Activated CD4-positive, alpha-beta T cell treated with anti-CD3 and anti-CD28 coated beads for 36 hours (primary cell): ENCODE measurements around the gene ELOVL6. TPM values are rescaled to one million over a fixed set of nuclear protein-coding genes. Genes with fewer than 3 reads are reported as not detected.
A peak's percentile ranks its signal among the peaks of the same experiment; 100 is the strongest.

Experiments used
- ATAC-seq: fragments of 200-7000 bp; cut with Tn5 transposase; one replicate; pipeline ENCODE4 v1.10.0; 2021; ENCODE audit warnings: mild to moderate bottlenecking, moderate library complexity
- CTCF ChIA-PET: fragments of 350-600 bp; sonication (Branson Sonifier 250); formaldehyde crosslinking; loops from one replicate; lab custom pipeline; 2021; ENCODE audit warnings: antibody characterized with exemption; lab: Charles Lee
- POLR2A ChIA-PET: fragments of 350-600 bp; sonication (Branson Sonifier 250); formaldehyde crosslinking; loops from one replicate; lab custom pipeline; 2021; ENCODE audit warnings: antibody characterized with exemption, inconsistent platforms; lab: Charles Lee
- DNase-seq: peaks from one replicate; pipeline ENCODE4 v3.0.0-alpha.2; 2020
- H3K27ac Mint-ChIP-seq: one replicate; pipeline ENCODE4 v1.8.0; 2021; ENCODE audit warnings: mixed read lengths
- H3K27me3 Mint-ChIP-seq: one replicate; pipeline ENCODE4 v1.8.0; 2021; ENCODE audit warnings: mixed read lengths
- H3K36me3 Mint-ChIP-seq: one replicate; pipeline ENCODE4 v1.8.0; 2021; ENCODE audit warnings: low read depth, mixed read lengths
- H3K4me1 Mint-ChIP-seq: one replicate; pipeline ENCODE4 v1.8.0; 2021; ENCODE audit warnings: mixed read lengths
- H3K4me3 Mint-ChIP-seq: one replicate; pipeline ENCODE4 v1.8.0; 2021; ENCODE audit warnings: mild to moderate bottlenecking, moderate library complexity, mixed read lengths
- H3K9me3 Mint-ChIP-seq: one replicate; pipeline ENCODE4 v1.8.0; 2021; ENCODE audit warnings: low read depth, mixed read lengths
- intact Hi-C, 2 experiments: fragments of 100-400 bp; cut with DNase I in 1 of 2; cut with micrococcal nuclease in 1 of 2; formaldehyde crosslinking; loops; one replicate each; pipeline versions ENCODE4 v1.14.2 to v1.15.1; 2022 to 2024; cut with DNase I, micrococcal nuclease
- total RNA-seq, 2 experiments: library from RNA; stranded (reverse); gene quantifications; one replicate each; pipeline ENCODE4 v1.2.3, GENCODE V29; 2021

ELOVL6 gene
- total RNA-seq, 2 experiments from 2014 or later = 10.2 TPM

- Mint-ChIP-seq H3K4me3 (no peak overlapping the region), H3K27ac (no peak overlapping the region), H3K9me3 (no peaks in the 10 kb centered on the region), H3K27me3 (no peaks in the 10 kb centered on the region), H3K4me1 (peaks cover 4% of the 10 kb centered on the region), H3K36me3 (peaks cover 5% of the 10 kb centered on the region)
- ChIA-PET POLR2A (interaction anchor here (0.7 kb wide), 1 partner anchor 296 kb away, joined by 3 read pairs; no protein-coding TSS in a partner anchor), CTCF (no interaction called here)
- ATAC-seq (no peak), DNase-seq (no peak)
- intact Hi-C loops = no loop called here
Measured at GRCh38 chr4:110183643-110184042, 14.8 kb downstream of the ELOVL6 start.

DNA sequence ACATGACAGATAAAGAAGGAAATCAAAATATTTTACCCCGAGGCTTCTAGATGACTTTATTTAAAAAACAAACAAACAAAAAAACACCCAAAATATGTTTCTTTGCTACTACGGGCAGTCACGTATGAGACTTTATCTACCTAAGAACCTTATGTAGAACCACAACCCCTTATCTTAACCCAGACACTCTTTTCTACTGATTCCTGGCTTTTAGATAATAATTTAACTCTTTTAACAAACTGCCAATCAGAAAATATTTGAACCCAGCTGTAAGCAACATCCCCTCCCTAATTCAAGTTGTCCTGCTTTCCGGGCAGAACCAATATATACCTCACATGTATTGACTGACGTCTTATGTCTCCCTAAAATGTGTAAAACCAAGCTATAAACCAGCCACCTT is 15.4 kb downstream of the ELOVL6 start:
- intact Hi-C loops = no loop called here
- Mint-ChIP-seq H3K4me1 (peaks cover 4% of the 10 kb centered on the region), H3K4me3 (no peak overlapping the region), H3K27me3 (no peaks in the 10 kb centered on the region), H3K27ac (no peak overlapping the region), H3K9me3 (no peaks in the 10 kb centered on the region), H3K36me3 (peaks cover 7% of the 10 kb centered on the region)
- ATAC-seq = no peak
- POLR2A ChIA-PET = no interaction called here
- DNase-seq = no peak
- CTCF ChIA-PET = interaction anchor here (0.6 kb wide), 1 partner anchor 1585 kb away, joined by 4 read pairs; no protein-coding TSS in a partner anchor

GRCh38 chr4:110181890-110182289 is 16.5 kb downstream of the ELOVL6 start:
- ATAC-seq = no peak
- Mint-ChIP-seq H3K36me3 (peaks cover 8% of the 10 kb centered on the region), H3K27me3 (no peaks in the 10 kb centered on the region), H3K9me3 (no peaks in the 10 kb centered on the region), H3K4me1 (peaks cover 4% of the 10 kb centered on the region), H3K4me3 (no peak overlapping the region), H3K27ac (no peak overlapping the region)
- POLR2A ChIA-PET = no interaction called here
- DNase-seq = no peak
- CTCF ChIA-PET = no interaction called here
- intact Hi-C loops = no loop called here

DNA sequence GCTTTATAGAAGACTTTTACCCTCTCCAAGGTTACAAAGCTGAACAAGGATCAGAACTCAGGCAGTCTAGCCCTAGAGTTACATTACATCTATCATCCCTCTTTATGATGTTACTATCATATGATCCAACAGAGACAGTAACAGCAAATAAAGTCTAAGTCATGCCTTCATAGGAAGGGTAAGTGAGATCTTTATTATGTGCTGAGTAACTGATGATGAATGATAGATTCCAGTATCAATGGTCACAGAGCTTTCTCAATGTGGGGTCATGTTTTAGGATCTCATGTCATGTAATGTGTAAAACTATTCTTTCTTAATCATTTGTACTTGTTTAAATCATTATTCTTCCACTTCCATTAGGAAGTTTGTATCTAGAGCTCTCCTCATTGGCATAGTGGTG is 22.8 kb downstream of the ELOVL6 start:
- ChIA-PET CTCF (interaction anchor here (1.0 kb wide), 1 partner anchor 9 kb away, joined by 3 read pairs; no protein-coding TSS in a partner anchor), POLR2A (no interaction called here)
- Mint-ChIP-seq H3K27ac (no peak overlapping the region), H3K4me3 (no peak overlapping the region), H3K36me3 (peaks cover 4% of the 10 kb centered on the region), H3K27me3 (no peaks in the 10 kb centered on the region), H3K9me3 (no peaks in the 10 kb centered on the region), H3K4me1 (no peaks in the 10 kb centered on the region)
- intact Hi-C loops = no loop called here
- ATAC-seq = no peak
- DNase-seq = no peak

DNA sequence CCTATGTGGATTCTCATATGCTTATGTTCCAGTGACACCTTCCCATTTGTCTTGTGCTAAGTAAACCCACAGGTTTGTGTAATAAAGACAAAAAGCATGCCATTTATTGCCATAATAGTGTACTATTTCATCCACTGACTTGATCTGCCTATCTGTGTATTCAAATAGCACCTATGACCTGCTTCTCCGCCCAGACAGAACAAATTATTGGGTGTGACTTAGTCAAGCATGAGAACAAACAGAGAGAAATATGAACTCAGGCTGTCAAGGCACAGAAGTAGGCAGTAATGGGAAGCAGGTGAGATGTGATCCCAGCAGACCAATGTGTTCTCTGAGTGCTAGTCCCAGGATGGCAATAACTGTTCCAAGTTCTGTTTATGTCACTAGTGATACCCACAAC is 25.4 kb downstream of the ELOVL6 start:
- ChIA-PET POLR2A (no interaction called here), CTCF (interaction anchor here (1.4 kb wide), 1 partner anchor 12 kb away, joined by 3 read pairs; no protein-coding TSS in a partner anchor)
- Mint-ChIP-seq H3K27ac (no peak overlapping the region), H3K4me3 (no peak overlapping the region), H3K9me3 (no peaks in the 10 kb centered on the region), H3K27me3 (no peaks in the 10 kb centered on the region), H3K36me3 (peaks cover 1% of the 10 kb centered on the region), H3K4me1 (no peaks in the 10 kb centered on the region)
- DNase-seq = no peak
- intact Hi-C loops = no loop called here
- no peak for ATAC-seq

DNA sequence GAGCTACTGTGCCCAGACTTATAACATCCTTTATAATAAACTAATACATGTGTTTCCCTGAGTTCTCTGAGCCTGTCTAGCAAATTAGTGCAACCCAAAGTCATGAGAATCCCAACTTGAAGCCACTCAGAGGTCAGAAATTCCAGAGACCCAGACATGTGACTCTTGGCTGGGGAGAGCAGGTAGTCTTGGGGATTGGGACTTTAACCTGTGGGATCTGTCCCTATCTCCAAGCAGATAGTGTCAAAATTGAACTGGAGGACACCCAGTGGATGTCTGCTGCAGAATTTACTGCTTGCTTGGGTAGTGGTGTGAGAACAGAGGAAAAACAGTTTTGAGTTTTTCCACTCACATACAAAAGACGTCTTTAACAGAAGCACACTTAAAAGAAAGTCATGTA is 26.4 kb downstream of the ELOVL6 start:
- no peak overlapping the region for H3K4me3 Mint-ChIP-seq
- no peak for DNase-seq
- peaks cover 1% of the 10 kb centered on the region for H3K36me3 Mint-ChIP-seq
- H3K9me3 Mint-ChIP-seq = no peaks in the 10 kb centered on the region
- H3K27me3 Mint-ChIP-seq = no peaks in the 10 kb centered on the region
- ATAC-seq = no peak
- intact Hi-C loops = no loop called here
- POLR2A ChIA-PET = no interaction called here
- no peak overlapping the region for H3K27ac Mint-ChIP-seq
- H3K4me1 Mint-ChIP-seq = no peaks in the 10 kb centered on the region
- CTCF ChIA-PET = interaction anchor here (0.6 to 1.4 kb wide), 3 partner anchors 11 to 705 kb away, joined by 3 read pairs; no protein-coding TSS in a partner anchor

GRCh38 chr4:110170861-110171260 is 27.6 kb downstream of the ELOVL6 start:
- H3K36me3 Mint-ChIP-seq = no peaks in the 10 kb centered on the region
- CTCF ChIA-PET = no interaction called here
- intact Hi-C loops = no loop called here
- DNase-seq = no peak
- no peak overlapping the region for H3K27ac Mint-ChIP-seq
- peaks cover 9% of the 10 kb centered on the region for H3K4me1 Mint-ChIP-seq
- no peaks in the 10 kb centered on the region for H3K9me3 Mint-ChIP-seq
- POLR2A ChIA-PET = no interaction called here
- no peaks in the 10 kb centered on the region for H3K27me3 Mint-ChIP-seq
- H3K4me3 Mint-ChIP-seq = no peak overlapping the region
- no peak for ATAC-seq

DNA sequence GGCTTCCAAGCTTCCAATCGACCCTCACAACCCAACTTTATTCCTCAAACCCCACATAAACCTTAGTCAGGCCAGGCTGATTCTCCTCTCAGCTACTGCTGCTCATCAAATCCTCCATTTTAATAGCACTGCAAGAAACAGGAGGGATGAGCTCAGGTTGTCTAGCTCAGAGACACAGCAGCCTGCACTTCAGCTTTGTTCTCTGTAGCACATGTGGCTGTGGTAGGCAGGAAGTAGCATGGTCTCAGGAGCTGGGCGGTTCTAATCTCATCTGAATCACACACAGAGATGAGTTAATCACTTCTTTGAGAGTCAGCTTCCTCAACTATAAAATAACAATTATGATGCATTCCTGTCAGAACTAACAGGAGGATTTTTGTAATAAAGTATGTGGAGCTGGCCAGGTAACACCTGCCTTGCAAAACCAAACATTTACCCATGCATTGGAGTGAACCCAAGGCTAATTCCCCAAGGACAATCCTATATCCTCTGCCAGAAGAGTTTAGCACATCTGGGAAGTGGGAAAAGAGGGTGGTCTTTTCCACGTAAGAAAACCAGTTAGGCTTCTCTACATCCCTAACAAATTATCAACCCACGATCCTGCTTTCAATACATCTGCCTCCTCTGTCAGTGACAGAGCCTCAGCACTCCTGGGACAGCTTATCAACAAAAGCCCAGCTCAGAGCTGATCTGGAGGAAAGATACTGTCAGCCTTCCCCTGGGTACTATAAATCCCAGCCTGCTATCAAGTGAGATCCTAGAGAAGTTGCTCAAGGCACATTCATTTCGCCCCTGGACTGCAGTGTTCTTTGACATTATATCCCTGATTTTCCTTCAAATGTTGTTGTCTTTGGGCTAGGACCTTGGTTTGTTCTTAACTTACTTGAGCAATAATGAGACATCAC is 32.8 kb downstream of the ELOVL6 start:
- H3K4me3 Mint-ChIP-seq = peak overlapping the region; percentile 26
- peak; percentile 77 for DNase-seq
- H3K4me1 Mint-ChIP-seq = peaks cover 34% of the 10 kb centered on the region
- ATAC-seq = peak; percentile 100
- H3K27me3 Mint-ChIP-seq = no peaks in the 10 kb centered on the region
- ChIA-PET POLR2A (interaction anchor here (0.6 to 1.8 kb wide), 4 partner anchors 31 to 78 kb away, joined by 3 to 7 read pairs (median 6); partner anchors contain the start of gene ELOVL6), CTCF (interaction anchor here (0.6 to 1.6 kb wide), 8 partner anchors 10 to 141 kb away, joined by 3 to 5 read pairs (median 4); no protein-coding TSS in a partner anchor)
- H3K36me3 Mint-ChIP-seq = peaks cover 20% of the 10 kb centered on the region
- intact Hi-C loops = loop anchor here (1.0 to 2.0 kb wide), 4 partner anchors 28 to 79 kb away; no protein-coding TSS in a partner anchor
- no peaks in the 10 kb centered on the region for H3K9me3 Mint-ChIP-seq
- peak overlapping the region; percentile 98 for H3K27ac Mint-ChIP-seq

DNA sequence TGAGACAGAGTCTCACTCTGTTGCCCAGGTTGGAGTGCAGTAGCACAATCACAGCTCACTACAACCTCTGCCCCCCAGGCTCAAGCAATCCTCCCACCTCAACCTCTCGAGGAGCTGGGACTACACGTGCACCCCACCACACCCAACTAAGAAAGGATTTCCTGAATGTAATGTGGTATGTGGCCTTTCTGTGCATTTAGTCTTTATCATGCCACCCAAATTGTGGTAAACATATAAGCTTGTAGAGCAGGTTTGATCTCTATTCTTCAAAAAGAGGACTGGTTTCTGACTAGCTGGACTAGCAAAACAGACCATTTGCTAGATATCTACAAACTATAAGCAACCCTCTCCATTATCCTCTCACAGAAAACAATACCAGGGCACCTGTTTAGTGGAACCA is 33.6 kb downstream of the ELOVL6 start:
- Mint-ChIP-seq H3K4me1 (peaks cover 34% of the 10 kb centered on the region), H3K27me3 (no peaks in the 10 kb centered on the region), H3K4me3 (peak overlapping the region; percentile 26), H3K36me3 (peaks cover 20% of the 10 kb centered on the region), H3K27ac (peak overlapping the region; percentile 98), H3K9me3 (no peaks in the 10 kb centered on the region)
- DNase-seq (peak; percentile 9), ATAC-seq (peak; percentile 6)
- ChIA-PET POLR2A (interaction anchor here (0.6 to 1.8 kb wide), 4 partner anchors 32 to 77 kb away, joined by 3 to 7 read pairs (median 6); partner anchors contain the start of gene ELOVL6), CTCF (interaction anchor here (0.6 to 1.6 kb wide), 9 partner anchors 9 to 140 kb away, joined by 3 to 5 read pairs (median 3); no protein-coding TSS in a partner anchor)
- intact Hi-C loops = loop anchor here (1.0 to 2.0 kb wide), 4 partner anchors 28 to 78 kb away; no protein-coding TSS in a partner anchor

- peak overlapping the region; percentile 48 for H3K27ac Mint-ChIP-seq
- ChIA-PET CTCF (interaction anchor here (0.5 to 1.6 kb wide), 6 partner anchors 9 to 117 kb away, joined by 3 to 4 read pairs (median 3); no protein-coding TSS in a partner anchor), POLR2A (interaction anchor here (1.8 kb wide), 1 partner anchor 32 kb away, joined by 5 read pairs; no protein-coding TSS in a partner anchor)
- H3K27me3 Mint-ChIP-seq = no peaks in the 10 kb centered on the region
- intact Hi-C loops = loop anchor here in 1 of 2 experiments (2.0 kb wide), 1 partner anchor 77 kb away; no protein-coding TSS in a partner anchor
- H3K36me3 Mint-ChIP-seq = peaks cover 20% of the 10 kb centered on the region
- no peak overlapping the region for H3K4me3 Mint-ChIP-seq
- H3K4me1 Mint-ChIP-seq = peaks cover 34% of the 10 kb centered on the region
- H3K9me3 Mint-ChIP-seq = no peaks in the 10 kb centered on the region
- DNase-seq = peak; percentile 8
- no peak for ATAC-seq
Measured at GRCh38 chr4:110164251-110164650, 34.2 kb downstream of the ELOVL6 start.
